ENCODE measurements around the gene GBE1.

The GBE1 gene

DNA sequence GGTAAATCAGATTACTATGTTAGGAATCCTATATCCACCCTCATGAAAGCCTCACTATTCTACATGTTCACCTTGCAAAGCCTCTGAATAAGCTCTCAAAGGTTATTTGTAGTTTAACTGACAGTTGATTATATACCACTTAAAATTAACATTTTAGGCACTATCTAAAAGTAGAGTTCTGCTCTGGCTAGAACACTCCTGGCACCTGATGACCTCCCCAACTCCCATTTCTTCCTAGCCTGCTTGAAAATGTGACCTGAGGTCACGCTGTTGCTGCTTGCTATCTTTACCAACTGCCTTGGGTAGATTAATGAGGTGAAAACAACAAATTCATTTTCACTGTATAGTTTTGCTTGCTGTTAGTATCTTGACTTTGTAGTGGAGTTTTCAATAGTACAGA, 220.7 kb downstream of the GBE1 start:
- no peaks in the 10 kb centered on the region for H3K4me1 ChIP-seq
- H3K9me3 ChIP-seq (ENCODE audit: control insufficient read depth, low read length) = no peaks in the 10 kb centered on the region
- no peaks in the 10 kb centered on the region for H3K27me3 ChIP-seq (ENCODE audit: control insufficient read depth, insufficient read depth, low read length)
- no peaks in the 10 kb centered on the region for H3K36me3 ChIP-seq (ENCODE audit: control insufficient read depth, insufficient read depth, low read length)
- H3K9ac ChIP-seq = no peak overlapping the region
- H2AFZ ChIP-seq = no peak overlapping the region
- H3K79me2 ChIP-seq = no peaks in the 10 kb centered on the region
- TF ChIP-seq, protein P1, sequence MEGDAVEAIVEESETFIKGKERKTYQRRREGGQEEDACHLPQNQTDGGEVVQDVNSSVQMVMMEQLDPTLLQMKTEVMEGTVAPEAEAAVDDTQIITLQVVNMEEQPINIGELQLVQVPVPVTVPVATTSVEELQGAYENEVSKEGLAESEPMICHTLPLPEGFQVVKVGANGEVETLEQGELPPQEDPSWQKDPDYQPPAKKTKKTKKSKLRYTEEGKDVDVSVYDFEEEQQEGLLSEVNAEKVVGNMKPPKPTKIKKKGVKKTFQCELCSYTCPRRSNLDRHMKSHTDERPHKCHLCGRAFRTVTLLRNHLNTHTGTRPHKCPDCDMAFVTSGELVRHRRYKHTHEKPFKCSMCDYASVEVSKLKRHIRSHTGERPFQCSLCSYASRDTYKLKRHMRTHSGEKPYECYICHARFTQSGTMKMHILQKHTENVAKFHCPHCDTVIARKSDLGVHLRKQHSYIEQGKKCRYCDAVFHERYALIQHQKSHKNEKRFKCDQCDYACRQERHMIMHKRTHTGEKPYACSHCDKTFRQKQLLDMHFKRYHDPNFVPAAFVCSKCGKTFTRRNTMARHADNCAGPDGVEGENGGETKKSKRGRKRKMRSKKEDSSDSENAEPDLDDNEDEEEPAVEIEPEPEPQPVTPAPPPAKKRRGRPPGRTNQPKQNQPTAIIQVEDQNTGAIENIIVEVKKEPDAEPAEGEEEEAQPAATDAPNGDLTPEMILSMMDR (IDR thresholded peaks at IDR 0.05) = no peak
- H3K4me2 ChIP-seq (ENCODE audit: low read length) = no peak overlapping the region
- H3K4me3 ChIP-seq (ENCODE audit: low read depth, low read length) = no peak overlapping the region
- H3K27ac ChIP-seq = no peak overlapping the region

DNA sequence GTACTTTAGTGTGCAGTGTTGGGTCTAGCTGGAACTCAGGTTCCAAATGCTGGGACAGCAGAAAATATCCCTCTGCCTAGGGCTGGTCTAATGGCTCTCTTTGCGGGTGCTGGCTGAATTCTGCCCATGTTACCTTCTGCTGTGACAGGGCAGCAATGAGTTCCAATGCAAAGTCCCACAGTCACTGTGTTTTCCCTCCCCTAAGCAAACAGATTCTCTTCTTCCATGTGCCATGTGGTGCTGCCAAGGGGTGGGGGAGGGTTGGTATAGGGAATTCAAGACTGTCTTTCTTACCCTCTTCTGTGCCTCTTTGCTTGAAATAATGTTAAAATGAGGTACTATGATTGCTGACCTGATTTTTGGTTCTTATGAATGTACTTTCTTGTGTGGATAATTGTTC, 229.6 kb downstream of the GBE1 start:
- H3K4me2 ChIP-seq (ENCODE audit: low read length) = no peak overlapping the region
- no peaks in the 10 kb centered on the region for H3K36me3 ChIP-seq (ENCODE audit: control insufficient read depth, insufficient read depth, low read length)
- no peak overlapping the region for H2AFZ ChIP-seq
- H3K9me3 ChIP-seq (ENCODE audit: control insufficient read depth, low read length) = no peaks in the 10 kb centered on the region
- no peaks in the 10 kb centered on the region for H3K4me1 ChIP-seq
- H3K27me3 ChIP-seq (ENCODE audit: control insufficient read depth, insufficient read depth, low read length) = no peaks in the 10 kb centered on the region
- TF ChIP-seq, protein P1 (IDR thresholded peaks at IDR 0.05) = no peak
- no peak overlapping the region for H3K27ac ChIP-seq
- H3K79me2 ChIP-seq = no peaks in the 10 kb centered on the region
- H3K4me3 ChIP-seq (ENCODE audit: low read depth, low read length) = no peak overlapping the region
- H3K9ac ChIP-seq = no peak overlapping the region

DNA sequence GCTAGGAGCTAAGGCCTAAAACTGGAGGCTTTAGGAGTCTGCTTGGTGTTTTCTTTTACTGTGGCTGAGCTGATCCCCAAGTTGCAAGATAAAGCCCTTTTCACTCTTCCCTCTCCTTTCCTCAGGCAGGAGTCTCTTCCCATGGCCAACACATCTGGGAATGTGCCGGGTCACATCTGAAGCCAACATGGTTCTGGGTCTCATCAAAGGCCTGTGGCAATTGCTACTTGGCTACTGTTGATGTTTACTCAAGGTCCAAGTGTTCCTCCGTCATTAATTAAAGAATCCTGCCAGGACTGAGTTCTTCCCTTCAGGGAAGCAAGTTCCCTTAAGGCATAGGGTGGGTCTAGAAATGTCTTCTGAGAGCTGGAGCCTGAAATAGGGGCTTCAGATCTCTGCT, 230.2 kb downstream of the GBE1 start:
- H3K4me1 ChIP-seq = no peaks in the 10 kb centered on the region
- H3K9me3 ChIP-seq (ENCODE audit: control insufficient read depth, low read length) = no peaks in the 10 kb centered on the region
- H3K4me2 ChIP-seq (ENCODE audit: low read length) = no peak overlapping the region
- TF ChIP-seq, protein P1 (IDR thresholded peaks at IDR 0.05) = no peak
- no peak overlapping the region for H3K27ac ChIP-seq
- no peak overlapping the region for H3K4me3 ChIP-seq (ENCODE audit: low read depth, low read length)
- H3K27me3 ChIP-seq (ENCODE audit: control insufficient read depth, insufficient read depth, low read length) = no peaks in the 10 kb centered on the region
- H2AFZ ChIP-seq = no peak overlapping the region
- no peak overlapping the region for H3K9ac ChIP-seq
- no peaks in the 10 kb centered on the region for H3K79me2 ChIP-seq
- no peaks in the 10 kb centered on the region for H3K36me3 ChIP-seq (ENCODE audit: control insufficient read depth, insufficient read depth, low read length)

DNA sequence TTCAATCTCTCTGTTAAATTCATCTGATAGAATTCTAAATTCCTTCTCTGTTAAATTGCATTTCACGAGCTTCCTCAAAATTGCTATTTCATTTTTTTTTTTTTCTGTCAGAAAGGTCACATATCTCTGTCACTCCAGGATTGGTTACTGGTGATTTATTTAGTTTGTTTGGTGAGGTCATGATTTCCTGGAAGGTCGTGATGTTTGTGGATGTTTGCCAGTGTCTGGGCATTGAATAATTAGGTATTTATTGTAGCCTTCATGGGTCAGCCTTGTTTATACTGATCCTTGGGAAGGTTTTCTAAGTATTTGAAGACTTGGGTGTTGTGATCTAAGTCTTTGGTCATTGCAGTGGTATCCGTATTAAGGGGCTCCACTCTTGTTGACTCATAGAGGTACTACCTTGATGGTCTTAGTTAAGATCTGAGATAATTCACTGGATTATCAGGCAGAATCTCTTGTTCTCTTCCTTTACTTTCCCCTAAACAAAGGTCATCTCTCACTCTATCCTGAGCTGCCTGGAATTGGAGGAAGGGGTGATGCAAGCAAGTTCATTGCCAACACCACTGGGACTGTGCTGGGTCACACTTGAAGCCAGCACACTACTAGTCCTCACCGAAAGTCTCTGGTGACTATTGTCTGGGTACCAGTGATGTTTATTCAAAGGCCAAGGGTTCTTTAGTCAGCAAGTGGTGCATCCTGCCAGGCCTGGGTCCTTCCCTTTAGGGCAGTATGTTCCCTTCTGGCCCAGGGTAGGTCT, 231.1 kb downstream of the GBE1 start:
- Histone ChIP-seq H3K27me3 (ENCODE audit: control insufficient read depth, insufficient read depth, low read length) (no peaks in the 10 kb centered on the region), H3K27ac (no peak overlapping the region), H3K4me2 (ENCODE audit: low read length) (no peak overlapping the region), H3K9me3 (ENCODE audit: control insufficient read depth, low read length) (no peaks in the 10 kb centered on the region), H2AFZ (no peak overlapping the region), H3K4me3 (ENCODE audit: low read depth, low read length) (no peak overlapping the region), H3K9ac (no peak overlapping the region), H3K4me1 (no peaks in the 10 kb centered on the region), H3K36me3 (ENCODE audit: control insufficient read depth, insufficient read depth, low read length) (no peaks in the 10 kb centered on the region), H3K79me2 (no peaks in the 10 kb centered on the region)
- TF ChIP-seq, protein P1 (IDR thresholded peaks at IDR 0.05) = no peak

DNA sequence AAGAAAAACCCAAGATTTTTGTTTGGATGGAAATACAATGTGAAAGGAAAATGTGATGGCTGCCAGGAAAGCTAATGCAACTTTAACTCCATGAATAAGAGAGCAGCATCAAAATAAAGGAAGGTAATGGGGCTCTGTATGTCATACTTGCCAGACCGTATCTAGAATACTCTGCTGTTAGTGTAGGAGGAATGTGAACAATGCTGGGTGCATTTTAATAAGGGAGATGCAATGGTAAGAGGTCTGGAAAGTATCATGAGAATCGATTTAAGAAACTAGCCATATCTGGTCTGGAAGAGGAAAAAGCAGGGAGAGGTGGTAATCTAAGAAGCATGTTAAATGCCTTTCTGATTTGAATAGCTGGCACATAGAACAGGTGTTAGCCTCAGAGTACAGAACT, 239.6 kb downstream of the GBE1 start:
- Histone ChIP-seq H3K4me3 (ENCODE audit: low read depth, low read length) (no peak overlapping the region), H3K9ac (no peak overlapping the region), H3K4me2 (ENCODE audit: low read length) (no peak overlapping the region), H3K79me2 (no peaks in the 10 kb centered on the region), H3K9me3 (ENCODE audit: control insufficient read depth, low read length) (no peaks in the 10 kb centered on the region), H3K27ac (no peak overlapping the region), H3K27me3 (ENCODE audit: control insufficient read depth, insufficient read depth, low read length) (no peaks in the 10 kb centered on the region), H3K4me1 (no peaks in the 10 kb centered on the region), H2AFZ (no peak overlapping the region), H3K36me3 (ENCODE audit: control insufficient read depth, insufficient read depth, low read length) (no peaks in the 10 kb centered on the region)
- TF ChIP-seq, protein P1 (IDR thresholded peaks at IDR 0.05) = no peak

All from parathyroid adenoma (tissue), 2 donors.